Stimulated activated CD4-positive, alpha-beta T cell treated with anti-CD3 and anti-CD28 coated beads, TNF-alpha, amount 100 ng/mL, for 48 hours (primary cell): ENCODE measurements around the gene PPP1R12A.

ENCODE experiments used
- DNase-seq, 3 donors: peaks; one replicate each; pipeline ENCODE4 v3.0.0-alpha.2; 2020; ENCODE audit warnings: low read depth in 3 of 3

The PPP1R12A gene

DNA sequence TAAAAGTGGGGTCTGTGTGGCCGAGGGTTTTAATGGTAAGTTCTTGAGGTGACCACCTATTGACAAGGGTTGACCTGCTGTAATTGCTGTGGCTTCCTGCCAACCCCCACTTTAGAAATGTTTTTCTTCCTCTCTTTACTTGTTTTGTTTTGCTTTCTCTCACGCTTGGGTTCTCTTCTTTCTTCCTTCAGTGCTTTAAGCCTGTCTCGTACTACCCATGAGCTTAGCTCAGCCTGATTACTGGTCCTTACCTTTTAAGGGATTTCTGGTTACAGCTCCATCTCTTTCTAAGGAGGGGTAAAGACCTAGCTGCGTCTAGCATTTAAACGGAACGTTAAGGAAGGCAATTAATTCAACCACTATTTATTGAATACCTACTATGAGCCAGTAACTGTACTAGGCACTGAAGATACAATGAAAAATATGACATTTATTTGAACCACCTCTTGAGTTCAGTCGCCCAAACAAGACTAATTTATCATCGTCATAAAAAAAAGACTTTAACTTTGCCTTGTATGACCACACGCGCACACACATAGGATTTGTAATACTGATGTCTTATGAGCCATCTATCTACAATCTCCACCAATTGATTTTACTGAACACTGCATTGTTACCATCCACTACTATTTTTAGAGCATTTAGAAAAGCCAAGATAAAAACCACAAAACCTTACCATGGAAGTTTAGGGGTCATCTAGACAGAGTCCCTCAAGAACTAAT lies 888 bp upstream of the PPP1R12A start:
- no peak for DNase-seq

DNA sequence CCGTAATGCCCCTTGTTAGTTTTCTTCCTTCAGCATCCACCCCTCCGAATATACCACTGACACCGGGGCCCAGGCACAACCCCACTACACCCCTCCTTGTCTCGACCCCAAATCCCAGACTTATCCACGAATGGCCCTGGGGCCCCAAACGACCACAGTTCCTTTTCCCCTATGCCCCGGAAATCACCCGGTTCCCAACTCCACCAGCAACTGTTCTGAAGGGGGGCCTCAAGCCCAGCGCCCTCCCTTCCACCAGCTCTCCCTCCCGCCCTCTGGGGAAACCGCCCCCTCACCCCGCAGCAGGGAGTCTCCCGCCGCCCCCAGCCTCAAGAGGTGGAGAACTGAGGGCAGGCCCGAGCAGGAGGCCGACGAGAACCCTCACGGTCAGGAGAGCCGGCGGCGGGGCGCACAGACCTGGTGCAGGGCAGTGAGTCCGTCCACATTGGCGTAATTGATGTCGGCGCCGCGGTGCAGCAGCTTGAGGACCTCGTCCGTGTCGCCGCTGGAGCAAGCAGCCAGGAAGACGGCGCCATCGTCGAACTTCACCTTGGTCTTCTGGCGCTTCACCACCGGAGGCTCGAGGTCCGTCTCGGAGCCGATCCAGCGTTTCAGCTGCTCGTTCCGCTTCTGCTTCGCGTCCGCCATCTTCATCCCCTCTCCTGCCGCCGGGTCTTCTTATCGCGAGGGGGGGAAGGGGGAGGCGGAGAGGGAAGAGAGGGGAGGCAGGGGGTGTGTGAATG lies 446 bp downstream of the PPP1R12A start:
- DNase-seq = peak in 2 of 3 donors; percentile 21 to 27

DNA sequence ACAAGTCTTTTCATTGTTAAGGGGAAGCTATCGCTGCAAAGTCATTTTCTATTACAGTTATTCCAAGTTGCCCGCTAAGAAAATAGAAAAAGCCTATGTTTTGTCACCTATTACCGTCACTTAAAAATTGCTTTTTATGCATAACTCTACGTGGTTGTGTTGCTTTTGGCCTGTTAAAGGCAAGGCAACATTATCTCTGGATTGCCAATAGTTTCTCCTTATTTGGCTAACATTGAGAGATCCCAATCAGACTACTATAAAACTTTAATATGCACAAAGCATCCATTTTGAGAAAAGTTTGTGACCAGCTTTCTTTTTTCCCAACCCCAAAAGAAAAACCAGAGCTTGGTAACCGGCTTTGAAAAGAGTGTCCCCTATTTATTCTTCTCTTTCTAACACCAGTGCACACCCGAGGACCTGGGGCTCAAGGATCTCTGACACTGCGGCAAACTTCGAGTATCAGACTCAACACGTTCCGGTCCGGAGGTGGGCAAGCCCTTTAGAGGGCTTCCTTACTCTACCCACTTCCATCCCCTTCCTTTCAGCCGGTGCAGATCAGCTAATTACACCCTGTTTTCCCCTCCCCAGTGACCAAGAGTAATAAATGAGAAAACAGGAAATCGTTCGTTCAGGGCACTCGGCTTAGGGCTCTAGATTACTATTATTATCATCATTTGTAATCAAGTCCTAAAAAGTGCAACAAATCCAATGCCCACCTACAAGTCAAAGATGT lies 1.2 kb downstream of the PPP1R12A start:
- DNase-seq = no peak

DNA sequence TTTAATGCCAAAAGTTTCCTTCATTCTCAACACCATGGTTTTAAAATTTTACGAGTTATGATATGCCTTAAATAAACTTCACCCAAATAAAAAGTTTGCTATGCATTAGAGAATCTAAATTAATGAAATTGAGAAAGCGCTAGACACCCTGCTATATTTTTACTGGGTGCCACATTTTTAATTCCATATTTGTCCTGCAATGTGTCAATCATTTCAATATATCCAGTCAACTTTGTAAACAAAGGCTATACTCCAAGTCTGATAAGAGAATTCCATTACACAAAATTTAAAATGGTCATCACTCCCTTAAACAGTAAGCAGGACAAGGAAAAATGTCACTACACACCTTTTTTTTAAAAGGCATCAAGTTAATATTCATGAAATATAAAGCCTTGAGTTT lies 1.9 kb downstream of the PPP1R12A start:
- no peak for DNase-seq

DNA sequence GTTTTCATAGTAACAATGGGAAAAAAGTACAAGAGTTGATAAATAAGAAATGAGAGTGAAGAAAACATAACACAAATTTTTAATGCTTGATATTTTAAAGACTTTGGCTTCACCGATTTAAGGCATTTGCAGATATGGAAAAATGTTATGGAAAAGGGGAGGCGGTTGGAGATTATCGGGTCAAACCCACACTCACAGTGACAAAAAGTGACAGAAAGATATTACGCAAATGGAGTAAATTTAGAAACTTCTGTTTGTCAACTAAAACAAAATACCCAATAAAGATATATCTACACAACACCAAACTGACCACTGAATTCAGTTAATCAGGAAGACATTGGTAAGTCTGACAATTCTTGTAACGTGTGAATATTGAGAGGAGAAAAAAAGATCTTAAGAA lies 2.5 kb downstream of the PPP1R12A start:
- no peak for DNase-seq

DNA sequence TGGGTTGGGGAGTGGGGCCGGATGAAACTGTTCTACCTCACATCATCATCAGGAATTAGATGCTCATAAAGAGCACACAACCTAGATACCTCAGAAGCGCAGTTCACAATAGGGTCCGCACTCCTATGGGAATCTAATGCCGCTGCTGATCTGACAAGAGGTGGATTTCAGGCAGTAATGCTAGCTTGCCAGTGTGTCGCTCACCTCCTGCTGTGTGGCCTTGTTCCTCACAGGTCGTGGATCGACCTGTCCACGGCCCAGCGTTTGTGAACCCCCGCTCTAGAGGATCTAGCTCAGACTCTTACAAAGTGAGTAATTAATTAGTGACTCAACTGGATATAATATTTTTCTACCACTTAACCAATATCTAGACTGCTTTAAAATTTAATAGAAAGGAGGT lies 5.8 kb downstream of the PPP1R12A start:
- DNase-seq = no peak

DNA sequence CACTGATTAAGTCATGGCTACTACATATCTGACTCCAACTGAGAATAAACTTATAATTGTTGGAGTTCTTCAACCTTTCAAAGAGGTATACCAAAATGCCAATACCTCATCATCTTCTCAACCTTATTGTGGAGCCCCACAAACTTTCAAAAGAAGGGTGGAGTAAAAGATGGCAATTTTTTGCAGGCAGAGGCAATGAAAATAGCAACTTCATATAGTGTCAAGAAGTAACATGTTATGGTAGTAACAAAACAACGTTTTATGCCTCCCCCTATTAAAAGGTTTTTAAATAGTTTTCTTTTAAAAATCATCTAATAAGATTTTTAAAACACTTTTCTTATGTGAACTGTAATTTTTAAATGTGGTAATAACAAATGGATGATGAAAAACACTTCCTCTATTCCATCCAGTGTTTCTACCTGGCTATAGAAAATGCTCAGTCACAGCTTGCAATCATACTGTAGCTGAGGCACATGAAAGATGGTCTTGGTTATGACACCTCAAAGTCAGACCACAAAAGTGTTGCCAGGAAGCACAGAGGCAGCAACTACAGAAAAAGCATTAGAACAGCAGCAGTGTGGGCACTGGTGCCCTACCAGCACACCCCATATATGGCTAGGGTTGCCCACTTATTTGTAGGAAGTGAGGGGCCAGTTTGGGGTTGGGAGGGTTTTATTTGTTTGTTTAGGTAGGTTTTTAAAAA lies 7.0 kb downstream of the PPP1R12A start:
- DNase-seq = peak in 1 of 3 donors; percentile 18

DNA sequence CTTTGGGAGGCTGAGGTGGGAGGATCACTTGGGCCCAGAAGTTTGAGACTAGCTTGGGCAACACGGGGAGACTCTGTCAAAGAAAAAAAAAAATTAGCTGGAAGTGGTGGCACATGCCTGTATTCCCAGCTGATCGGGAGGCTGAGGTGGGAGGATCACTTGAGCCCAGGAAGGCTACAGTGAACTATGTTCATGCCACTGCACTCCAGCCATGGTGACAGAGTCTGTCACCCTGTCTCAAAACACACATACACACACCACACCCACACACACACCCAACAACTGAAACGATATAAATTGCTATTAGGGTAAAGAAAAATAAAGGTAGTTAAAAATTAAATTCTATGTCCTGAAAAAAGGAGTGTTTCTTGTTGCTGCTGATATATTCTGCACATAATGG lies 7.9 kb downstream of the PPP1R12A start:
- DNase-seq = no peak

DNA sequence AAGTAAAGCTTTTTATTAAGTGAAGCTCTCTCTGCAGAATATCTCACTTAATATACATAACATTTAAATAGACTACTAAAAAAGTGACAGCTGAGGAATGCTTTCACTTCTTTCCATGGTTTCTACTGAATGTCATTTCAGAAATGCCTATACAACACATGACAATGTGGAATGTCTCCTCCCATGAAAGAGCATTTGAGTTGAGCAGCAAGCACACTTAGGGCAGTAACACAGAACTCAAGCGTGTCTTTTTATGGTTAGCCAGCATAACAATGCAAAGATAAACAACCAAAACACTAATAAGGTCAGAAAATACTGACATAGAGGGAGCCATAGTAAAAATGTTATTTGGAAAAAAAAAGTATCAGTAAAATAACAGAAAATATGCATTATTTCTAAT lies 9.4 kb downstream of the PPP1R12A start:
- no peak for DNase-seq

DNA sequence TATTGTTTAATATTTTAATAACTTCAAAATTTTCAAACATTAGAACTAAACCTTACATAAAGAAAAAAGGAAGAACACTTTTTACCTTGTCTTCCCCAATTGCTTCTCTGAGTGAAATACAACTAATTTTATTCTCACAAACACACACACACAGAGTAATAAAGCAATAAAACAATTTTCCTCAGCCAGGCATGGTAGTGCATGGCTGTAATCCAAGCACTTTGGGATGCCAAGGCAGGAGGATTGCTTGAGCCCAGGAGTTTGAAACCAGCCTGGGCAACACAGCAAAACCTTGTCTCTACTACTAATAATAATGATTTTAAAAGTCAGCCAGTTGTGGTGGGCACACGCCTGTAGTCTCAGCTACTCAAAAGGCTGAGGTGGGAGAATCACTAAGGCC lies 13.1 kb downstream of the PPP1R12A start:
- DNase-seq = no peak

DNA sequence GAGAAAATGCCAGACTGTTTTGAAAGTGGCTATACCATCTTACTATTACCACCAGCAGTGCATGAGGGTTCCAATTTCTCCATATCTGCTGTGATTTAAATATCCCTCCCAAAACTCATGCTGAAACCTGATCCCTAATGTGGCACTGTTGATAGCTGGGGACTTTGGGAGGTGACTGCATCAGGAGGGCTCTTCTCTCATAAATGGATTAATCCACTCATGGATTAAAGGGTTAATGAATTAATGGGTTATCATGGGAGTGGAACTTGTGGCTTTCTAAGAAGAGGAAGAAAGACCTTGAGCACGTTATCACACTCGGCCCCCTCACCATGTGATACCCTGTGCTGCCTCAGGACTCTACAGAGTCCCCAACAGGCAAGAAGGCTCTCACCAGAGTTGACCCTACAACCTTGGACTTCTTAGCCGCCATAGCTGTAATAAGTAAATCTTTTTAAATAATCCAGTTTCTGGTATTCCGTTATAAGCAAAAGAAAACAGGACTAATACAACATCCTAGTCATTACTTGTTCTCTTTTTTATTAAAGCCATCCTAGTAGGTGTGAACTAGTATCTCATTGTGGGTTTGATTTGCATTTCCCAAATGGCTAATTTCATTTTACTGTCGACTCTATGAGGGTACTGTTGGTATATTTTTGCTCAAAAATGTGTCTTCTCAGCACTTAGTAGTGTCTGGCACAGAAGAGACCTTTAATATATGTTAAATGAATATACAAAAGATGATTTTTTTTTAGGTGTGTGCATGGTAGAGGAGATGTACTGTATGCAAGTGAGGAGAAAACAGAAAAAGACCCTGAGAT lies 14.3 kb downstream of the PPP1R12A start:
- DNase-seq = no peak

DNA sequence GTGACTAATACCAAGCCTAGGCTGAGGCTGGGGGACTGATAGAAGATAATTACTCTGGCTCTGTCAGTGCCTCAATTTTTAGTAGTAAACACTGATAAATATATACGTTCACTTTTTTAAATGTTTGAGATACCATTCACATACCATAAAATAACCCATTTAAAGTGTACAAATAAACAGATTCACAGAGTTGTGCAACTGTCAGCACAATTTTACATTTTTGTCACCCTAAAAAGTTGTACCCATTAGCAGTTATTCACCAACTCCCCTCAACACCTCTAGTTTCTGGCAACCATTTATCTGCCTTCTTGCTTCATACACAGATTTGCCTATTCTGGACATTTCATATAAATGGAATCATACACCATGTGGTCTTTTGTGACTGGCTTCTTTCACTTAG lies 15.1 kb downstream of the PPP1R12A start:
- DNase-seq = no peak

DNA sequence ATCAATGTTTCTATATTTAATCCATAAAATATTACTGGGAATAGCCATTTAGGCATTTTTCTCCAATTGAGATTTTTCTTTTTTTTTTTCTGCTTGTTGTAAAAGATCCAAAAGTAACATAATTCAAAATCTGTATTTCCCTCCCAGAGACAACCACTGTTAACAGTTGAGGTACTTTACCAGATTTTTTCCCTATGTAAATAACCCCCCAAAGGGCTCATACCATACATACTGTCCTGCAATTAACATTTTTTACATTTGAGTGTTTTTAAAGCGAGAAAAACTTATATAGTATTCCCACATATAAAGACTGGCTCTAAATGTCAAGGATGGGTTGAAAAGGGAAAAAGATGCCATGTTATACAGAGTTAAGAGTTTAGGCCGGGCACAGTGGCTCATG lies 18.1 kb downstream of the PPP1R12A start:
- no peak for DNase-seq

DNA sequence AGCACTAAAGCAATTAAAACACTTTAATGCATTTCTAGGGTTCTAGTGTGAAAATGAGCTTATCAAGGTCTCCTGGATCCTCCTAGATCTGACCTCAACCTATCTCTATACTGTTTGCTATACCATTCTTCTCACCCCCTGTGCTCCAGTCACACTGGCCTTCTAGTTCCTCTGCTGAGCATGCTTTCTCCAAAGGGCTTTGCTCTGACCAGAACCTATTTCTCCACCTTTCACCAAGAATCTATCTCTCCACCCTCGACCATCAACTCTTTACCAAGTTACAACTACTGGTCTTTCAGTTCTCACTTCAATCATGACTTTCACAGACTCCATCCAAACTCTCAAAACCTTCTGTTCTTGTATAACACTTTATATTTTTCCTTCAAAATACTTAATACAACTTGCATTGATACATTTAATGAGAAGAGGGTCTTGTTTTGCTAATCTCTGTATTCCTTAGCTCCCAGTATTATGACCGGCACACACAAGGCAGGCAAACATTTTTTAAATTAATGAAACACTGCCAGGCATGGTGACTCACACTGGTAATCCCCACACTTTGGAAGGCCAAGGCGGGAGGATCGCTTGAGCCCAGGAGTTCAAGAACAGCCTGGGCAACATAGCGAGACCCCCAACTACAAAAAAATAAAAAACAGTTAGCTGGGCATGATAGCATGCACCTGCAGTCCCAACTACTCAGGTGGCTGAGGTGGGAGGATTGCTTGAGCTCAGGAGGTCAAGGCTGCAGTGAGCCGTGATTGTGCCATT lies 22.8 kb downstream of the PPP1R12A start:
- DNase-seq = no peak

DNA sequence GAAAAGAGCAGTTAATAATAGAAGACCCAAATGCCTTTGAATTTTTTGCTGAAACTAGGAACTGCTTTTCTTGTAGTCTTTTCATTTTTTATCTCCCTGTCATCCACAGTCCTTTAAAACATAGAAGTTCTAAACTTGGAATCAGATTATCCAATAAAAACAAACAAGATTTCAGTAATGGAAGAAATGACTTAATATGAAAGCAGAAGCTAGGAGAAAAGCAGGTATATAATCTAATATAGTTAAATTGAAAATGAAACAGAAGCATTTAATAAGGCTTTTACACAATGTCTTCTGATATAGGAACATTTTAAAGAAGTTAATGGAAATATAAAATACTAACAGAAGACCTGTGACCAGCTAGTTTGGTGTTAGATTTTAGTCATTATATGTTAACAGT lies 26.5 kb downstream of the PPP1R12A start:
- no peak for DNase-seq

DNA sequence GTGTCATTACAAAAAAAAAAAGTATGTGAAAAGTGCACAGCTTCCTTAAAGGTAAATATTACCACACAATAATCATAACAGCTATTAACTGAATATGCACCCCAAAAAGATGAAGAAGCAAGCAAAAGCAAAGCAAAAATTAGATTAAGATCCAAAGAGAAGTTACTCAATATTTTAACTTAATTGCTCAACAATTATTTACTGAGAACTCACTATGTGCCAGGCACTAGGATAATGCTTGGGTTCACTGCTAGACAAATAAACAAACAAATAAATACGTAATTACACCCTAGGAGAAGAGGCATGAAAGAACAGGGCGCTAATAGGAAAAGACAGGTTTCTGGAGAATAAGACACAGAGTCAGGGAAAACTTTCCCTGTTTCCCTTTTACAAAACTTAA lies 33.4 kb downstream of the PPP1R12A start:
- no peak for DNase-seq

DNA sequence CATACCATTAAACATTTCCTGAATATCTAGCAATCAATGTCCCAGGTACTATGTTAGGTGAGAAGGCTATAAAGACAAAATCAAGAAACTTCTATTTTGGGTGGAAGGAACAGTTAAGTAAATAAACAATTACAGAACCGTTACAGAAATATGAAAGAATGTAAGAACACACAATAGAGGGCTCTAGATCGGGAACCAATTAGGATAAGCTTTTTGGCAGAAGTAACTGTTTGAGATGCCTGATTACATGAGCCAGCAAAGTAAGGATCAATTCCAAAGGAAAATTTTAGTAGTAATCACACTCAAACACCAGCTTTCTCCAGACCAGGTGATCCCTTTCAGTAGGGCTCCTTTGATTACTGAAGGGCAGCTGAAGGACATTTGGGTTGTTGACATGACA lies 33.9 kb downstream of the PPP1R12A start:
- no peak for DNase-seq

DNA sequence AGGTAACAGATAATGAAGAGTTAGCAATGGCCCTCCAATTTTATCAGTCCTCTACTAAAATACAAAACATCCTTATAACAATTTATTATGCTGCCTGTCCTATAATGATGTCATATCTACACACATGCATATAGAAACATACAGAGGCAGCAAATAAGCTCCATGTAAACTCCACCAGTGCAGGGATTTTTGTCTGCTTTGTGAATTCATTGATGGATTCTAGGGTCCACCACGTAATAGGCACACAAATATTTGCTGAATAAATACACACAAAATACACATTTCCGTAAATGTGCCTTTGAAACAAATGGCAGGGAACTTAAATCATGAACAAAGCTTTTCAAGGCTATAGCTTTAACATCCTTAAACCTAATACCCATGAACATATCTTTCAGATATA lies 34.7 kb downstream of the PPP1R12A start:
- DNase-seq = no peak

DNA sequence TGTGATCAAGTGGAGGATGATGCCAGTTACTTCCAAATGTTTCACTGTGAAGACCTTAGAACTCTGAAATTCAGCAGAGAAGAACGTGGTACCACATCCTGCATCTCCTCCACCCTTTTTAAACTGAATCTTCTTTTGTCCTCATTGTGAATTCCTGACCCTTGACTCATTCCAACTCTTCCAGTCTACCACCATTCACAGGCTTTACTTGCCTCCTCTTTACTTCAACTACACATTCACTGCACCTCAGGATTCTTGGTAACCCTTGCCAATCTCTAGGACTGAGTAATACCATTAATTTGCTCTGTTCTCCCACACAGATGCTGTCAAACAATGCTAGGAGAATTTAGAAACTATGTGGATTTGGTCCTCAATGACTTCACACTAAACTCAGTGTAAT lies 37.3 kb downstream of the PPP1R12A start:
- no peak for DNase-seq

DNA sequence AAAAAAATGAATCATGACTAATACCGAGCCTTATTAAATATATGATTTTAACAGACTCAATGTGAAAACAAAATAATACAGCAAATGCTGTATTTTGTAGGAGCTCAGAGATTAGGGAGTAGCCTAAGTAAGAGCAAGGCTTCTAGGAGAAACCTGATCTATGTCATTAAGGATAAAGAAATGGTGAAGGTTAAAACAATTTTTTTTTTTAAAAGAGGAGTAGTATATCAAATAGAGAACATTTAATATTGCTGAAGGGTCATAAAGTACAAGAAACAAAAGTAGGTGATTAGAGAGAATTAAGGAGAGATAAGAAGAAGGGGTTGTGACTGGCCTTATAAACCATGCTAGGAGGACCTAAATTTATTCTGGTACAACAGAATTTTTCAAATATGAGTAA lies 39.1 kb downstream of the PPP1R12A start:
- DNase-seq = no peak

DNA sequence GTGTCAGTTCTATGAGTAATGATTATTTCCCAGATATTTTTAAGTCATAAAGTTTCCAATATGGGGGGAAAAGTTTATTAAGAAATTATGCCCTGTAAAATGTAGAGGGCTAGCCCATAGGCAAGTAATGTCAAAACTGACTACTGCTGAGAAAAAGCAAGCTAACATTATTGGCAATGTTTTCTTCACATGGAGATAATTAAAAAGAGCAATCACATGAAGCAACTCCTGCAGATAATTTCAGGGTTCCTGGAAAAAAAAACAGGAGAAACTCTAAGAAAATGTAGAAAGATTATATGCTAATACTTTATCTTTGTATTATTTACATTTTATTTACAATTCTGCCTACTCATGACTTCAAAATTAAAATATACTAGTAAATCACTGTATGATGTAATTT lies 39.8 kb downstream of the PPP1R12A start:
- no peak for DNase-seq
